Measurements from ENCODE around the gene PNPLA6.
A peak's percentile ranks its signal among the peaks of the same experiment; 100 is the strongest.

Gene PNPLA6

GRCh38 chr19:7526059-7526929, 9.2 kb upstream of the PNPLA6 start:
- TF ChIP-seq POLR2AphosphoS5 (IDR thresholded peaks at IDR 0.05; ENCODE audit: borderline replicate concordance, low read depth, low read length) (no peak), FOXP2 (optimal IDR thresholded peaks at IDR 0.05; ENCODE audit: control extremely low read depth, extremely low read length, insufficient read depth) (no peak), EZH2 (IDR thresholded peaks at IDR 0.05) (no peak)
- H3K9ac ChIP-seq (ENCODE audit: insufficient read length), result no peak overlapping the region
- H3K9me3 ChIP-seq (ENCODE audit: low read depth, low read length), result no peaks in the 10 kb centered on the region
- no peak overlapping the region for H3K4me3 ChIP-seq
- H3K36me3 ChIP-seq (ENCODE audit: insufficient read depth, low read length), result no peaks in the 10 kb centered on the region; the same call in 1 of the 2 replicates
- DNase-seq (ENCODE audit: low read depth, low spot score), result no peak
- H3K27ac ChIP-seq, result no peak overlapping the region

- DNase-seq (ENCODE audit: low read depth, low spot score), result no peak
- Histone ChIP-seq H3K4me3 (no peak overlapping the region), H3K27ac (no peak overlapping the region), H3K9me3 (ENCODE audit: low read depth, low read length) (no peaks in the 10 kb centered on the region), H3K9ac (ENCODE audit: insufficient read length) (no peak overlapping the region), H3K36me3 (ENCODE audit: insufficient read depth, low read length) (no peaks in the 10 kb centered on the region; the same call in 1 of the 2 replicates)
- TF ChIP-seq FOXP2 (optimal IDR thresholded peaks at IDR 0.05; ENCODE audit: control extremely low read depth, extremely low read length, insufficient read depth) (no peak), EZH2 (IDR thresholded peaks at IDR 0.05) (no peak), POLR2AphosphoS5 (IDR thresholded peaks at IDR 0.05; ENCODE audit: borderline replicate concordance, low read depth, low read length) (no peak)
These were observed 7.9 kb upstream of the PNPLA6 start for GRCh38 chr19:7527516-7528191.

GRCh38 chr19:7528192-7528519, 7.4 kb upstream of the PNPLA6 start:
- Histone ChIP-seq H3K9me3 (ENCODE audit: low read depth, low read length) (no peaks in the 10 kb centered on the region), H3K4me3 (no peak overlapping the region), H3K9ac (ENCODE audit: insufficient read length) (no peak overlapping the region), H3K27ac (no peak overlapping the region), H3K36me3 (ENCODE audit: insufficient read depth, low read length) (no peaks in the 10 kb centered on the region; the same call in 1 of the 2 replicates)
- DNase-seq (ENCODE audit: low read depth, low spot score), result no peak
- TF ChIP-seq FOXP2 (optimal IDR thresholded peaks at IDR 0.05; ENCODE audit: control extremely low read depth, extremely low read length, insufficient read depth), result no peak
- no peak for TF ChIP-seq EZH2 (IDR thresholded peaks at IDR 0.05)
- no peak for TF ChIP-seq POLR2AphosphoS5 (IDR thresholded peaks at IDR 0.05; ENCODE audit: borderline replicate concordance, low read depth, low read length)

- H3K9ac ChIP-seq (ENCODE audit: insufficient read length), result no peak overlapping the region
- no peak for TF ChIP-seq POLR2AphosphoS5 (IDR thresholded peaks at IDR 0.05; ENCODE audit: borderline replicate concordance, low read depth, low read length)
- no peak for TF ChIP-seq FOXP2 (optimal IDR thresholded peaks at IDR 0.05; ENCODE audit: control extremely low read depth, extremely low read length, insufficient read depth)
- no peak for TF ChIP-seq EZH2 (IDR thresholded peaks at IDR 0.05)
- DNase-seq (ENCODE audit: low read depth, low spot score), result no peak
- no peaks in the 10 kb centered on the region; the same call in 1 of the 2 replicates for H3K36me3 ChIP-seq (ENCODE audit: insufficient read depth, low read length)
- no peaks in the 10 kb centered on the region for H3K9me3 ChIP-seq (ENCODE audit: low read depth, low read length)
- no peak overlapping the region for H3K27ac ChIP-seq
- no peak overlapping the region for H3K4me3 ChIP-seq
These were observed 6.8 kb upstream of the PNPLA6 start for GRCh38 chr19:7528522-7529245.

GRCh38 chr19:7529246-7529600, 6.3 kb upstream of the PNPLA6 start:
- Histone ChIP-seq H3K9ac (ENCODE audit: insufficient read length) (no peak overlapping the region), H3K4me3 (no peak overlapping the region), H3K36me3 (ENCODE audit: insufficient read depth, low read length) (no peaks in the 10 kb centered on the region; the same call in 1 of the 2 replicates), H3K9me3 (ENCODE audit: low read depth, low read length) (no peaks in the 10 kb centered on the region), H3K27ac (no peak overlapping the region)
- no peak for DNase-seq (ENCODE audit: low read depth, low spot score)
- no peak for TF ChIP-seq FOXP2 (optimal IDR thresholded peaks at IDR 0.05; ENCODE audit: control extremely low read depth, extremely low read length, insufficient read depth)
- no peak for TF ChIP-seq EZH2 (IDR thresholded peaks at IDR 0.05)
- TF ChIP-seq POLR2AphosphoS5 (IDR thresholded peaks at IDR 0.05; ENCODE audit: borderline replicate concordance, low read depth, low read length), result no peak

- Histone ChIP-seq H3K9ac (ENCODE audit: insufficient read length) (no peak overlapping the region), H3K27ac (no peak overlapping the region), H3K36me3 (ENCODE audit: insufficient read depth, low read length) (no peaks in the 10 kb centered on the region; the same call in 1 of the 2 replicates), H3K4me3 (no peak overlapping the region), H3K9me3 (ENCODE audit: low read depth, low read length) (no peaks in the 10 kb centered on the region)
- DNase-seq (ENCODE audit: low read depth, low spot score), result no peak
- TF ChIP-seq EZH2 (IDR thresholded peaks at IDR 0.05) (no peak), FOXP2 (optimal IDR thresholded peaks at IDR 0.05; ENCODE audit: control extremely low read depth, extremely low read length, insufficient read depth) (no peak), POLR2AphosphoS5 (IDR thresholded peaks at IDR 0.05; ENCODE audit: borderline replicate concordance, low read depth, low read length) (no peak)
These were observed 5.7 kb upstream of the PNPLA6 start for GRCh38 chr19:7529610-7530490.

- Histone ChIP-seq H3K27ac (peak overlapping the region; percentile 69; the same call in 1 of the 2 replicates), H3K9ac (ENCODE audit: insufficient read length) (peak overlapping the region; percentile 74), H3K9me3 (ENCODE audit: low read depth, low read length) (no peaks in the 10 kb centered on the region), H3K36me3 (ENCODE audit: insufficient read depth, low read length) (no peaks in the 10 kb centered on the region; the same call in 1 of the 2 replicates), H3K4me3 (peak overlapping the region; percentile 82)
- no peak for TF ChIP-seq EZH2 (IDR thresholded peaks at IDR 0.05)
- TF ChIP-seq POLR2AphosphoS5 (IDR thresholded peaks at IDR 0.05; ENCODE audit: borderline replicate concordance, low read depth, low read length), result no peak
- no peak for TF ChIP-seq FOXP2 (optimal IDR thresholded peaks at IDR 0.05; ENCODE audit: control extremely low read depth, extremely low read length, insufficient read depth)
- DNase-seq (ENCODE audit: low read depth, low spot score), result no peak
These were observed 2.1 kb upstream of the PNPLA6 start for GRCh38 chr19:7533281-7533885.
